GM13977 (cell line): ENCODE results near the gene RAB44.

Experiments
- DNase-seq: peaks from one replicate; pipeline ENCODE4 v3.0.0; 2012; ENCODE audit warnings: low spot score
- in situ Hi-C: fragments of 300-500 bp; cut with MboI; formaldehyde crosslinking; loops from one replicate; pipeline ENCODE4 v1.12.0; 2022; ENCODE audit warnings: low sequenced_read_pairs, low pct_unique_long_range_greater_than_20kb, mixed read lengths, inconsistent platforms; ENCODE audit not compliant: unreplicated experiment
- TF ChIP-seq, protein P1 (sequence below): IDR thresholded peaks from 2 replicates; pipeline ENCODE4 v1.5.1; 2012; ENCODE audit warnings: mild to moderate bottlenecking, control low read depth; ENCODE audit not compliant: insufficient read depth; ENCODE audit errors: extremely low read depth, missing control alignments

Gene RAB44

DNA sequence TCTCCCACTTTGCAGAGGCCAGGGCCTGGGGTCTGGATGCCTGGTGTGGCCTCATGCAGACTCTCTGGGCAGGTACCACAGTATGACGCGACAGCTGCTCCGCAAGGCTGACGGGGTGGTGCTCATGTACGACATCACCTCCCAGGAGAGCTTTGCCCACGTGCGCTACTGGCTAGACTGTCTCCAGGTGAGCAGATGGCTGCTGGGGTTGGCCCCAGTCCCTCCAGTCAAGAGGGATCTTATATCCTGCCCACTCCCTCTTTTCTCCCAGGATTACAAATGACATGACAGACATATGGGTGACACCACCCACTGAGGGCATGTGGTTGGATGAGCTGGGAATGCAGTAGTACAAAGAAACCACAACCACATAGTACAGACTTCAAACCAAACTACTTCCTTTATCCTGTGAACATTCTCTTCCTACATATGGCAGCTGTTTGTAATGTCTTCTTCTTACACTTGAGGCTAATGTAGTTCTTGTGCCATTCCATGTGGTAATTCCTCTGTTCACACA is 29.9 kb downstream of the RAB44 start:
- TF ChIP-seq, protein P1, sequence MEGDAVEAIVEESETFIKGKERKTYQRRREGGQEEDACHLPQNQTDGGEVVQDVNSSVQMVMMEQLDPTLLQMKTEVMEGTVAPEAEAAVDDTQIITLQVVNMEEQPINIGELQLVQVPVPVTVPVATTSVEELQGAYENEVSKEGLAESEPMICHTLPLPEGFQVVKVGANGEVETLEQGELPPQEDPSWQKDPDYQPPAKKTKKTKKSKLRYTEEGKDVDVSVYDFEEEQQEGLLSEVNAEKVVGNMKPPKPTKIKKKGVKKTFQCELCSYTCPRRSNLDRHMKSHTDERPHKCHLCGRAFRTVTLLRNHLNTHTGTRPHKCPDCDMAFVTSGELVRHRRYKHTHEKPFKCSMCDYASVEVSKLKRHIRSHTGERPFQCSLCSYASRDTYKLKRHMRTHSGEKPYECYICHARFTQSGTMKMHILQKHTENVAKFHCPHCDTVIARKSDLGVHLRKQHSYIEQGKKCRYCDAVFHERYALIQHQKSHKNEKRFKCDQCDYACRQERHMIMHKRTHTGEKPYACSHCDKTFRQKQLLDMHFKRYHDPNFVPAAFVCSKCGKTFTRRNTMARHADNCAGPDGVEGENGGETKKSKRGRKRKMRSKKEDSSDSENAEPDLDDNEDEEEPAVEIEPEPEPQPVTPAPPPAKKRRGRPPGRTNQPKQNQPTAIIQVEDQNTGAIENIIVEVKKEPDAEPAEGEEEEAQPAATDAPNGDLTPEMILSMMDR = no peak

DNA sequence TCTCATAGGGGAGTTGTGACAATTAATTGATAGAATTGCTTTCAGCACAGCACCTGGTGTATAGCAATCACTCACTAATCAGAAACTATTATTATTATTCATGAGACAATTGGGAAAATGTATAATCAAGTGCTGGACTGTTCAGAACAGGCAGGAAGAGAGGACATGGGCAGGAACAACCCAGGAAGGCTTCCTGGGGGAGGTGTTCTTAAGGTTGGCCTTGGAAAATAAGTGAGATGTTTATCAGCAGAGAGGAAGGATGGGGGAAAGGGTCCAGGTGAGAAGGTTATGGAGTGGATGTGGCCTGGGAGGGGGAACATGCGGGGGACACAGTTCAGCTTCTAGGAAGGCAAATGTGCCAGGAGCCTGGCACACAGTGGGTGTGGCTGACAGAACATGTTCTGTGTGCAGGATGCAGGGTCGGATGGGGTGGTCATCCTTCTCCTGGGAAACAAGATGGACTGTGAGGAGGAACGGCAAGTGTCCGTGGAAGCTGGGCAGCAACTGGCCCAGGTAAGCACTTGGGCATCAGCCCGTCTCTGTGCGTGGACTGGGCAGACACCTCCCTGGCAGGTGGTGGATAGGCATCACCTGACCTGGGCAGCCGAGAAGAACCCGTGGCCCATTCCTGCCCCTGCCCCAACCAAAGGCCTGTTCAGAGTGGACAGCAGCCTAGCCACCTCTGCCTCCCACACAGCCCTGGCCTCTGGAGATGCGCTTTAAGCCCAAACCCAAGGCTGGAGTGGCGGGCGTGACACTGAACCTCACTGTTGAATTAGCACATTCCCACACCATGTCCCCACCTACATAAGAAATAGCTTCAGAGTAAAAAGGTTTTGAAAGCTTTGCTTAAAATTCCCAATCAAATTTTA is 30.9 kb downstream of the RAB44 start:
- TF ChIP-seq, protein P1 = no peak
- in situ Hi-C loops = no loop called here
- no peak for DNase-seq

More for the DNA sequence above, 29.9 kb downstream of the RAB44 start:
- DNase-seq = no peak
- in situ Hi-C loops = no loop called here

DNA sequence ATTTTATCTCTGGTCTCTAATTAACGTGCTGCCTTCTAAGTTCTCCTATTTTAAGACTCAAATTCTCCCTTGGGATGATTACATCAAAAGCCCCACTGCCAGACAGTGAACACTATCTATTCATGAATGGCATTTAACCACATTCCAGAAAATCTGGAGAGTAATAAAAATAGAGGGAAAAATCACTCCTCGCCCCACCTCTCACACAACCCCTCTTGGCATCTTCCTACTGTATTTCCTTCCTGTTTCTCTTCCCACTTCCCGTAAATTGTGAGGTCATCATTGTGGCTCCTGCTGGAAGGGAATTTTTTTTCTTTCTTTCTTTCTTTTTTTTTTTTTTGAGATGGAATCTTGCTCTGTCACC is 31.5 kb downstream of the RAB44 start:
- TF ChIP-seq, protein P1 = no peak
- DNase-seq = no peak
- in situ Hi-C loops = no loop called here

DNA sequence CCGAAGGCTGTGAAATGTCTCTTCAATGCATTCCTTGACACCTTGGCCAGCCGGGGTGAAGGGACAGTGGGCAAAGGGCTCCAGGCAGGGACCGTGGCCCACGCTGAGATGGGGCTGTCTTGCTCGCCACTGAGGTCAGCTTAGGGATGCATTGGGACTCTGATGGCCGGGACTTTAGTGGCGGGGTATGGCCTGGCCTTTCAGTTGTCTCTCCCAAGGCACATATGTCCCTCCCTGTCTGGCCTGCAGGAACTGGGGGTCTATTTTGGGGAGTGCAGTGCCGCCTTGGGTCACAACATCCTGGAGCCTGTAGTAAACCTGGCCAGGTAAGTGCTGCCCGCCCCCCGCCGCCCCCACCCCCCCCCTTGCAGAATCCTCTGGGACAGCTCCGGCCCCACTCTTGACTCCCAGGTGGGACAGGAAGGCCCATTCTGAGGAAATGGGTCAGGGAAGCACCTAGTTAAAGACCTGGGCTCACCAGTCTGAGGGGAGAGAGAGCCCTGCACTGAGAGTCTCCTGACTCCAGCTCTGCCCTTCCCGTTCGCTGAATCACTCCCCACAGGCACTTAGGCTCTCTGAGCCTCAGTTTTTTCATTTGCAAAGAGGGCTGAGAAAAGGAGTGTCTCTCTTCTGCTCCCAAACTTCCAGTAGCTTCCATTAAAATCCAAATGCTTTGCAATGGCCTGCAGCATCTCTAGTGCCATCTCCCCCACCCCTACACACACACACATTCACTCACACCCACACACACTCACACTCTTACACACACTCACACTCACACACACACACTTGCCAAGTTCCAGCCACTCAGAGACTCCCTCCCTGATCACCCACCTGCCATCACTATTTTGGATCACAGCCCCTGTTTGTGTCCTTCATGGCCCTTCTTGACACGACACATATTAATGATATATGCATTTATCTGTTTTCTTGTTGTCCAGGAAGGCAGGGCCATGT is 33.1 kb downstream of the RAB44 start:
- TF ChIP-seq, protein P1 = no peak
- DNase-seq = no peak
- in situ Hi-C loops = no loop called here

DNA sequence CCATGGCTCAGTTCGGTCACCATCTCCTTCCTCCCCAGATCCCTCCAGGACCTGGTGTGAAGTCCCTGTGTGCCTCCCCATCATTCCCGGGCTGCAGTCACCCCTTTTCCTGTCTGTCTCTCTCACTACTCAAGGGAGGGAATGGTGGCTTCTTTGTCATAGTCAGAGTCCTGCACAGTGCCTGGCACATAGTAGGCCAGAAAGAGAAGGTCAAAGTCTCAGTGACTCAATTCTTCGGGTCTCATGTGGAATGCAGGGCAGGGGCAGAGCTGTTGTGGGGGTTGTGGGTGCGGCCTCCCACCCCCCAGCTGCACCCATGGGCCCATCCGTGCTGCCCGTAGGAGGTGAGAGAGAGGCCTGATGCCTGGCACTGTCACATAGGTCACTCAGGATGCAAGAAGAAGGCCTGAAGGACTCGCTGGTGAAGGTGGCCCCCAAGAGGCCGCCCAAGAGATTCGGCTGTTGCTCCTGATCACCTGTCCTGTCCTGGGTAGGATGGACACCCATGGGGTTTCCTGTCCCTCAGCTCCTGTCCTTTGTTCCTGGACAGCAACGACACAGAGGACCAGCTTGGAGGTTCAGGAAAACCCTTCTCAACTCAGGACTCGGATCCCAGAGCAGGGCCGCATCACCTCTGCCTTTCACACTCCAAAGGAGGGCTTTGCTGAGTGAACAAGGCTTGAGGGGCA is 34.1 kb downstream of the RAB44 start:
- no peak for DNase-seq
- in situ Hi-C loops = no loop called here

More for the DNA sequence above, 34.1 kb downstream of the RAB44 start:
- TF ChIP-seq, protein P1 = no peak
